ENCODE measurements around the gene NECAB2.
"Not testable (repeated sequence)": the region's sequence is repeated elsewhere in the genome, so short reads cannot be mapped to it uniquely, and the experiment has no call there.

Gene NECAB2

DNA sequence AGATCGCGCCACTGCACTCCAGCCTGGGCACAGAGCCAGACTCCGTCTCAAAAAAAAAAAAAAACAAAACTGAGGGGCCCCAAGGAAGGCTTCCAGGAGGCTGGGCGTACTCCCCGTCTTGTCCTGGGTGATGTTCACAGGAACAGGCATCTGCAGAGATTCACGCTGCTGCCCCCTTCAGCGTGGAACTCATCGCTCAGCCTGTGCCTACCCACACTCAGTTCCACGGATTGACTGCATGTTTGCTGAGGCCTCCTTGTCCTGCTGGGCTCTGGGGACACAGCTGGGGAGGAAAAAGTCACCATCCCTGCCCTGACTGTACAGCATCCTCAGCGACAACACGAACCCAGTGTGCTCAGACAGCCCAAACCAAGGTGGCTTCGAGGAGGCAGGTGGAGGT is 27.9 kb upstream of the NECAB2 start:
- H3K36me3 ChIP-seq (ENCODE audit: insufficient read depth, low read length), result no peaks in the 10 kb centered on the region
- no peaks in the 10 kb centered on the region for H3F3A ChIP-seq (ENCODE audit: low read depth)
- H3K4me2 ChIP-seq (ENCODE audit: low read depth, low read length, poor library complexity, severe bottlenecking), result no peak overlapping the region
- no peaks in the 10 kb centered on the region for H4K20me1 ChIP-seq (ENCODE audit: insufficient read depth, low read length, poor library complexity, severe bottlenecking)
- H3K4me1 ChIP-seq (ENCODE audit: insufficient read depth, low read length, poor library complexity, severe bottlenecking), result no peaks in the 10 kb centered on the region
- H3K27me3 ChIP-seq (ENCODE audit: insufficient read depth, low read length, poor library complexity, severe bottlenecking), result no peaks in the 10 kb centered on the region
- no peak overlapping the region for H3K4me3 ChIP-seq (ENCODE audit: low read length, poor library complexity, severe bottlenecking)
- H2AFZ ChIP-seq (ENCODE audit: low read length), result no peak overlapping the region
- H3K79me2 ChIP-seq (ENCODE audit: insufficient read depth, low read length), result no peaks in the 10 kb centered on the region
- no peak overlapping the region for H3K9ac ChIP-seq (ENCODE audit: low read depth, low read length, poor library complexity, severe bottlenecking)
- TF ChIP-seq, protein P1, sequence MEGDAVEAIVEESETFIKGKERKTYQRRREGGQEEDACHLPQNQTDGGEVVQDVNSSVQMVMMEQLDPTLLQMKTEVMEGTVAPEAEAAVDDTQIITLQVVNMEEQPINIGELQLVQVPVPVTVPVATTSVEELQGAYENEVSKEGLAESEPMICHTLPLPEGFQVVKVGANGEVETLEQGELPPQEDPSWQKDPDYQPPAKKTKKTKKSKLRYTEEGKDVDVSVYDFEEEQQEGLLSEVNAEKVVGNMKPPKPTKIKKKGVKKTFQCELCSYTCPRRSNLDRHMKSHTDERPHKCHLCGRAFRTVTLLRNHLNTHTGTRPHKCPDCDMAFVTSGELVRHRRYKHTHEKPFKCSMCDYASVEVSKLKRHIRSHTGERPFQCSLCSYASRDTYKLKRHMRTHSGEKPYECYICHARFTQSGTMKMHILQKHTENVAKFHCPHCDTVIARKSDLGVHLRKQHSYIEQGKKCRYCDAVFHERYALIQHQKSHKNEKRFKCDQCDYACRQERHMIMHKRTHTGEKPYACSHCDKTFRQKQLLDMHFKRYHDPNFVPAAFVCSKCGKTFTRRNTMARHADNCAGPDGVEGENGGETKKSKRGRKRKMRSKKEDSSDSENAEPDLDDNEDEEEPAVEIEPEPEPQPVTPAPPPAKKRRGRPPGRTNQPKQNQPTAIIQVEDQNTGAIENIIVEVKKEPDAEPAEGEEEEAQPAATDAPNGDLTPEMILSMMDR (conservative IDR thresholded peaks at IDR 0.05; ENCODE audit: low read length), result no peak
- TF ChIP-seq EZH2phosphoT487 (IDR thresholded peaks at IDR 0.05; ENCODE audit: borderline replicate concordance), result no peak
- no peaks in the 10 kb centered on the region for H3K9me3 ChIP-seq (ENCODE audit: insufficient read depth, low read depth, low read length)
- H3K9me2 ChIP-seq (replicated peaks; ENCODE audit: low read depth, low read length), result no peaks in the 10 kb centered on the region

DNA sequence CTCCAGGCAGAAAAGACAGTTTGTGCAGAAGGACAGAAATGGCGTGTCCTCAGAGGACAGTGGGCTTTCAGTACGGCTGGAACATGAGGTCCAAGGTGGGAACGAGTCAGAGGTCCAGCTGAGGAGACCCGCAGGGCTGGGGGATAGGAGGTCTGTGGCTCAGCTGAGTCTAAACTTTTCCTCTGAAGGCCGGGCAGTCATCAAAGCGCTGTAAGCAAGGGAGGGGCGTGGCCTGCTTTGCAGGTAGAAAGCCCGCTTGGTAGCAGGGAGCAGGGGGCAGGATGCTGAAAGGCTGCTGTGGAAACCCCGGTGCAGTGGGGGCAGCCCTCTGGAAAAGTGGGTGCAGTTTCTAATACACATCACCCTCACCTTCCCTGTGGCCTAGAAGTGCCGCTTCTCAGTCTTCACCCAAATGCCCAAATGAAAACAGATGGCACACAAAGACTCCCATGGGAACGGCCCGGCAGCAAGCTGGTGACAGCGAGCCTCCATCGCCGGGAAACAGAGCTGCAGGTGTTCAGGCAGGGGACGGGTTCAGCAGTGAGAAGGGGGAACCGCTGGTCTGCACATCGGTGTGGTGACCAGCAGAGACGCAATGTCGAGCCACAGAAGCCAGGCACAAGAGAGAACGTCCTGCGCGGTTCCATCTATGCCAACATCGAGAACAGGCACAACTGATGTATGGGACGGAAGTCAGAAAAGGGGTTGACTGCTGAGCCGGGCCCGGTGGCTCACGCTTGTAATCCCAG is 27.2 kb upstream of the NECAB2 start:
- no peaks in the 10 kb centered on the region for H3K27me3 ChIP-seq (ENCODE audit: insufficient read depth, low read length, poor library complexity, severe bottlenecking)
- H4K20me1 ChIP-seq (ENCODE audit: insufficient read depth, low read length, poor library complexity, severe bottlenecking), result no peaks in the 10 kb centered on the region
- no peaks in the 10 kb centered on the region for H3F3A ChIP-seq (ENCODE audit: low read depth)
- TF ChIP-seq, protein P1 (conservative IDR thresholded peaks at IDR 0.05; ENCODE audit: low read length), result no peak
- no peak for TF ChIP-seq EZH2phosphoT487 (IDR thresholded peaks at IDR 0.05; ENCODE audit: borderline replicate concordance)
- H3K79me2 ChIP-seq (ENCODE audit: insufficient read depth, low read length), result no peaks in the 10 kb centered on the region
- H3K9me2 ChIP-seq (replicated peaks; ENCODE audit: low read depth, low read length), result no peaks in the 10 kb centered on the region
- no peak overlapping the region for H3K4me3 ChIP-seq (ENCODE audit: low read length, poor library complexity, severe bottlenecking)
- H3K36me3 ChIP-seq (ENCODE audit: insufficient read depth, low read length), result no peaks in the 10 kb centered on the region
- H3K4me2 ChIP-seq (ENCODE audit: low read depth, low read length, poor library complexity, severe bottlenecking), result no peak overlapping the region
- no peaks in the 10 kb centered on the region for H3K4me1 ChIP-seq (ENCODE audit: insufficient read depth, low read length, poor library complexity, severe bottlenecking)
- H3K9ac ChIP-seq (ENCODE audit: low read depth, low read length, poor library complexity, severe bottlenecking), result no peak overlapping the region
- H3K9me3 ChIP-seq (ENCODE audit: insufficient read depth, low read depth, low read length), result no peaks in the 10 kb centered on the region
- no peak overlapping the region for H2AFZ ChIP-seq (ENCODE audit: low read length)

DNA sequence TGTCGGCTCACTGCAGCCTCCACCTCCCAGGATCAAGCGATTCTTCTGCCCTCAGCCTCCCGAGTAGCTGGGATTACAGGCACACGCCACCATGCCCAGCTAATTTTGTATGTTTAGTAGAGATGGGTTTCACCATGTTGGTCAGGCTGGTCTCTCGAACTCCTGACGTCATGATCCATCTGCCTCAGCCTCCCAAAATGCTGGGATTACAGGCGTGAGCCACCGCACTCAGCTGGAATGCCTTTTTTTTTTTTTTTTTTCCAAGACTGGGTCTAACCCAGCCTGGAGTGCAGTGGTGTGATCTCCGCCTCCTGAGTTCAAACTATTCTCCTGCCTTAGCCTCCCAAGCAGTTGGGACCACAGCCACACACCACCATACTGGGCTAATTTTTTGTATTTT is 26.5 kb upstream of the NECAB2 start:
- not testable (repeated sequence) for H3K79me2 ChIP-seq (ENCODE audit: insufficient read depth, low read length); H3F3A ChIP-seq (ENCODE audit: low read depth); H3K4me1 ChIP-seq (ENCODE audit: insufficient read depth, low read length, poor library complexity, severe bottlenecking); H3K9me3 ChIP-seq (ENCODE audit: insufficient read depth, low read depth, low read length); H4K20me1 ChIP-seq (ENCODE audit: insufficient read depth, low read length, poor library complexity, severe bottlenecking); H2AFZ ChIP-seq (ENCODE audit: low read length); H3K9me2 ChIP-seq (replicated peaks; ENCODE audit: low read depth, low read length); H3K4me2 ChIP-seq (ENCODE audit: low read depth, low read length, poor library complexity, severe bottlenecking); H3K27me3 ChIP-seq (ENCODE audit: insufficient read depth, low read length, poor library complexity, severe bottlenecking); H3K4me3 ChIP-seq (ENCODE audit: low read length, poor library complexity, severe bottlenecking); H3K9ac ChIP-seq (ENCODE audit: low read depth, low read length, poor library complexity, severe bottlenecking); H3K36me3 ChIP-seq (ENCODE audit: insufficient read depth, low read length)

DNA sequence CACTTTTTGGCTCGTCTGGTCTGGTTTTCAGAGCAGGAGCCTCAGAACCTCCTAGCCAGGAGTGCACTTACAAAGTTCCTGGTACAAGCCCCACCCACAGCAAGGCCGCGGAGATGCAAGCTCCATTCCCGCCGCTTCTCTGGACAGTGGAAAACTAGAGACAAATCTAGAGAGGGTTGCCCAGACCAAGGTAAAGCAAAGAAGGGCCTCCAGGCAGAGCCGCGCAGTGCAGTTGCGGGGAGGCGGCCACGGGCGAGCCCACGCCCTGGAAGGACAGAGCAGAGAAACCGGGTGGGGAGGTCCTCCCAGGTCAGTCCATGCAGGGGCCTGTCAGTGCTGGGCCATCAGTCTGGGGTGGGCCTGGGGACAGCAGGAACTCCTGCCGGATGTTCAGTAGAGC is 26.0 kb upstream of the NECAB2 start:
- no peak overlapping the region for H3K4me2 ChIP-seq (ENCODE audit: low read depth, low read length, poor library complexity, severe bottlenecking)
- H3K9me3 ChIP-seq (ENCODE audit: insufficient read depth, low read depth, low read length), result no peaks in the 10 kb centered on the region
- no peak for TF ChIP-seq EZH2phosphoT487 (IDR thresholded peaks at IDR 0.05; ENCODE audit: borderline replicate concordance)
- TF ChIP-seq, protein P1 (conservative IDR thresholded peaks at IDR 0.05; ENCODE audit: low read length), result no peak
- H3K4me1 ChIP-seq (ENCODE audit: insufficient read depth, low read length, poor library complexity, severe bottlenecking), result no peaks in the 10 kb centered on the region
- H3K9me2 ChIP-seq (replicated peaks; ENCODE audit: low read depth, low read length), result no peaks in the 10 kb centered on the region
- no peaks in the 10 kb centered on the region for H3K27me3 ChIP-seq (ENCODE audit: insufficient read depth, low read length, poor library complexity, severe bottlenecking)
- no peaks in the 10 kb centered on the region for H4K20me1 ChIP-seq (ENCODE audit: insufficient read depth, low read length, poor library complexity, severe bottlenecking)
- H3K4me3 ChIP-seq (ENCODE audit: low read length, poor library complexity, severe bottlenecking), result no peak overlapping the region
- no peaks in the 10 kb centered on the region for H3F3A ChIP-seq (ENCODE audit: low read depth)
- no peaks in the 10 kb centered on the region for H3K79me2 ChIP-seq (ENCODE audit: insufficient read depth, low read length)
- H3K9ac ChIP-seq (ENCODE audit: low read depth, low read length, poor library complexity, severe bottlenecking), result no peak overlapping the region
- no peak overlapping the region for H2AFZ ChIP-seq (ENCODE audit: low read length)
- no peaks in the 10 kb centered on the region for H3K36me3 ChIP-seq (ENCODE audit: insufficient read depth, low read length)
